GM12878 (cell line): ENCODE measurements around the gene NUDT10. TPM values are rescaled to one million over a fixed set of nuclear protein-coding genes. Genes with fewer than 3 reads are reported as not detected.

Experiments used
- ATAC-seq: fragments of 200-7000 bp; cut with Tn5 transposase; 3 replicates; pipeline ENCODE4 v1.9.1; 2020; ENCODE audit warnings: mild to moderate bottlenecking, moderate library complexity
- BruUV-seq: library from RNA; stranded (reverse); fragments of 400-500 nt; replicated peaks from 2 replicates; lab custom pipeline; 2021; lab: Mats Ljungman, UMichigan
- CTCF ChIA-PET: fragments of 300-600 bp; sonication (Branson Sonifier 250); formaldehyde crosslinking; extraction: SDS; loops from one replicate; lab custom pipeline; 2021; ENCODE audit warnings: inconsistent platforms; lab: Yijun Ruan, JAX
- POLR2A ChIA-PET: fragments of 350-600 bp; formaldehyde crosslinking; extraction: SDS; loops from one replicate; lab custom pipeline; 2021; ENCODE audit warnings: inconsistent platforms; lab: Charles Lee
- RAD21 ChIA-PET: fragments of 300-600 bp; sonication (Branson Sonifier 250); formaldehyde crosslinking; loops from one replicate; lab custom pipeline; 2023; ENCODE audit warnings: antibody characterized with exemption; ENCODE audit not compliant: unreplicated experiment; lab: Charles Lee
- SMC1A ChIA-PET: fragments of 300-600 bp; sonication (Branson Sonifier 250); formaldehyde crosslinking; loops from one replicate; lab custom pipeline; 2023; ENCODE audit not compliant: unreplicated experiment, uncharacterized antibody; lab: Charles Lee
- DNase-seq: peaks from one replicate; pipeline ENCODE4 v3.0.0-alpha.2; 2011; ENCODE audit warnings: low read depth, low spot score
- FAIRE-seq: peaks from 3 replicates; lab custom pipeline; 2011; peaks lifted over from hg19 to GRCh38; lab: Jason Lieb, UNC
- H2AFZ ChIP-seq: 2 replicates; pipeline ENCODE4 v1.6.0; 2011; ENCODE audit warnings: low read depth, low read length, control low read depth; ENCODE audit not compliant: control insufficient read depth
- H3K27ac ChIP-seq: 2 replicates; pipeline ENCODE4 v1.5.1; 2011; ENCODE audit warnings: control low read depth; ENCODE audit not compliant: control insufficient read depth, insufficient read depth
- H3K27me3 ChIP-seq, 2 experiments: replicated peaks in 1 of 2; 2 replicates each; pipeline versions ENCODE4 v1.6.0 to v1.6.1; 2011; ENCODE audit warnings: low read length in 1 of 2; ENCODE audit not compliant: control insufficient read depth in 2 of 2, insufficient read depth in 2 of 2
- H3K36me3 ChIP-seq, 2 experiments: 2 replicates each; pipeline ENCODE4 v1.5.1; 2011; ENCODE audit warnings: low read length in 1 of 2; ENCODE audit not compliant: control insufficient read depth in 2 of 2, insufficient read depth in 2 of 2
- H3K4me1 ChIP-seq: 2 replicates; pipeline ENCODE4 v1.6.1; 2011; ENCODE audit warnings: mild to moderate bottlenecking, low read length, moderate library complexity, mixed read lengths; ENCODE audit not compliant: control insufficient read depth, insufficient read depth
- H3K4me2 ChIP-seq: 2 replicates; pipeline ENCODE4 v1.6.0; 2011; ENCODE audit warnings: control low read depth; ENCODE audit not compliant: control insufficient read depth, insufficient read depth
- H3K4me3 ChIP-seq: fragments of 200-600 bp; sonication (generic); 2 replicates; pipeline ENCODE4 v1.5.1; 2016
- H3K79me2 ChIP-seq: 2 replicates; pipeline ENCODE4 v1.6.0; 2011; ENCODE audit warnings: low read length; ENCODE audit not compliant: control insufficient read depth, insufficient read depth
- H3K9ac ChIP-seq: 2 replicates; pipeline ENCODE4 v1.8.0; 2011; ENCODE audit warnings: low read length, control low read depth, mixed read lengths; ENCODE audit not compliant: control insufficient read depth, insufficient read depth
- H3K9me3 ChIP-seq: replicated peaks from 3 replicates; pipeline ENCODE4 v1.5.1; 2011; ENCODE audit warnings: mild to moderate bottlenecking, low read length; ENCODE audit not compliant: control insufficient read depth, insufficient read depth
- H4K20me1 ChIP-seq: 2 replicates; pipeline ENCODE4 v1.6.0; 2011; ENCODE audit not compliant: control insufficient read depth, insufficient read depth
- CBFB ChIP-seq: IDR thresholded peaks from 2 replicates; pipeline ENCODE4 v1.6.1; 2016; ENCODE audit warnings: antibody characterized with exemption, low read depth
- NR2C1 ChIP-seq: fragments of 450-650 bp; IDR thresholded peaks from 2 replicates; pipeline ENCODE4 v1.6.1; 2017; ENCODE audit warnings: antibody characterized with exemption, mild to moderate bottlenecking, moderate library complexity
- NR2C2 ChIP-seq: IDR thresholded peaks from 2 replicates; pipeline ENCODE4 v1.6.1; 2011; ENCODE audit warnings: borderline replicate concordance, low read depth; ENCODE audit not compliant: control insufficient read depth, insufficient read length
- POLR2A ChIP-seq: IDR thresholded peaks from 2 replicates; pipeline ENCODE4 v1.6.1; 2011; ENCODE audit warnings: low read depth, mild to moderate bottlenecking, low read length
- SIN3A ChIP-seq: IDR thresholded peaks from 2 replicates; pipeline ENCODE4 v1.6.1; 2012; ENCODE audit warnings: low read depth, low read length, improper control_type of control experiment
- YBX1 ChIP-seq: fragments of 450-650 bp; IDR thresholded peaks from 2 replicates; pipeline ENCODE4 v1.6.1; 2016; ENCODE audit warnings: antibody characterized with exemption
- ZNF24 ChIP-seq: fragments of 450-650 bp; IDR thresholded peaks from 2 replicates; pipeline ENCODE4 v1.6.1; 2017; ENCODE audit warnings: antibody characterized with exemption, mild to moderate bottlenecking
- WGBS: methylation state at CpG from one replicate; pipeline ENCODE4 v1.1.6; 2016; ENCODE audit warnings: low lambda C conversion rate; ENCODE audit not compliant: insufficient replicate concordance, insufficient coverage; ENCODE audit errors: missing lambda C conversion rate; 5-methylcytosine and 5-hydroxymethylcytosine counted together
- in situ Hi-C: fragments of 300-500 bp; cut with MboI; formaldehyde crosslinking; loops from 9 replicates; pipeline ENCODE4 v1.14.3; 2018; ENCODE audit warnings: mixed read lengths
- intact Hi-C: fragments of 100-400 bp; cut with micrococcal nuclease; formaldehyde crosslinking; loops from one replicate; pipeline ENCODE4 v1.14.2; 2022; ENCODE audit not compliant: unreplicated experiment
- polyA plus RNA-seq, 11 experiments: library from polyadenylated mRNA; depleted of rRNA in 4 of 11; unstranded in 6 of 11; stranded (reverse) in 5 of 11; fragments of >200 nt; fragmentation: Nextera tagmentation in 4 of 11; fragmentation: Illumina TruSeq in 1 of 11; extraction: Ambion mirVana in 4 of 11; extraction: Trizol in 1 of 11; gene quantifications; 1 replicate in 1 of 11; 2 replicates in 10 of 11; pipeline versions ENCODE4 v1.2.1 to v1.2.3, GENCODE V29; 2011 to 2016; ENCODE audit warnings: inconsistent platforms in 2 of 11, missing spikeins in 2 of 11, low read depth in 1 of 11
- total RNA-seq, 4 experiments: library from RNA; depleted of rRNA in 3 of 4; stranded (reverse); fragments of >200 nt in 3 of 4; fragmentation: Illumina TruSeq in 1 of 4; extraction: Trizol in 1 of 4; gene quantifications; 2 replicates each; pipeline versions ENCODE4 v1.2.1 to v1.2.3, GENCODE V29; 2013 to 2021
- TF ChIP-seq, protein P1 (sequence below): fragments of 450-650 bp; conservative IDR thresholded peaks from 2 replicates; pipeline ENCODE4 v1.6.1; 2017; ENCODE audit warnings: mild to moderate bottlenecking, moderate library complexity
- TF ChIP-seq, protein P2 (sequence below): IDR thresholded peaks from 2 replicates; pipeline ENCODE4 v1.6.1; 2011; ENCODE audit warnings: mild to moderate bottlenecking, low read depth, low read length, moderate library complexity; ENCODE audit not compliant: insufficient replicate concordance
- TF ChIP-seq, protein P3 (sequence below): fragments of 450-650 bp; IDR thresholded peaks from 2 replicates; pipeline ENCODE4 v1.6.1; 2016; ENCODE audit warnings: mild to moderate bottlenecking
- TF ChIP-seq, protein P4 (sequence below): fragments of 450-650 bp; IDR thresholded peaks from 2 replicates; pipeline ENCODE4 v1.6.1; 2017; ENCODE audit warnings: borderline replicate concordance
- TF ChIP-seq, protein P5 (sequence below): fragments of 450-650 bp; formaldehyde crosslinking; IDR thresholded peaks from 2 replicates; pipeline ENCODE4 v1.4.0; 2020; ENCODE audit warnings: mild to moderate bottlenecking, moderate library complexity

NUDT10 gene
- total and polyA plus RNA-seq, 10 of the 15 experiments (the other 5 are each of a cell fraction or from before 2014, with no cell fraction given): 0.03 TPM; not detected in 9

DNA sequence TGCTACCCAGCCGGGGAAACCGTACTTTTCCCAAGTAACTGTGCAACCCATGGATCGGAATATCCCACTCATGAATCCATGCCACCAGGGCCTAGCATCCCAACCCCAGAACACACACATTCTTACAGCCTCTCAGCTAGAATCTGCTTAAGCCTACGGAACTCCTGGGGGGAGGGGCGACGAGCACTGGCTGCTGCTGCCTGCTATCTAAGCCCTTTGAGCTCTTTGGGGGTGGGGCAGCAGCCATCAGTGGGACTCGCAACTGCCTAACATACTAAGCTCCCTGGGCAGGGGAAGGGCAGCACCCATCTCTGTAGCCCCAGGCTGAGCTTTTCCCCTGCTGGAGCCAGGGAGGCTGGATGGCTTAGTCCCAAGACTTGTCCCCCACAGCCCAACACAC is 28.6 kb downstream of the NUDT10 start:
- no peaks in the 10 kb centered on the region for H3K4me1 ChIP-seq
- no peaks in the 10 kb centered on the region for H3K36me3 ChIP-seq
- TF ChIP-seq, protein P1, sequence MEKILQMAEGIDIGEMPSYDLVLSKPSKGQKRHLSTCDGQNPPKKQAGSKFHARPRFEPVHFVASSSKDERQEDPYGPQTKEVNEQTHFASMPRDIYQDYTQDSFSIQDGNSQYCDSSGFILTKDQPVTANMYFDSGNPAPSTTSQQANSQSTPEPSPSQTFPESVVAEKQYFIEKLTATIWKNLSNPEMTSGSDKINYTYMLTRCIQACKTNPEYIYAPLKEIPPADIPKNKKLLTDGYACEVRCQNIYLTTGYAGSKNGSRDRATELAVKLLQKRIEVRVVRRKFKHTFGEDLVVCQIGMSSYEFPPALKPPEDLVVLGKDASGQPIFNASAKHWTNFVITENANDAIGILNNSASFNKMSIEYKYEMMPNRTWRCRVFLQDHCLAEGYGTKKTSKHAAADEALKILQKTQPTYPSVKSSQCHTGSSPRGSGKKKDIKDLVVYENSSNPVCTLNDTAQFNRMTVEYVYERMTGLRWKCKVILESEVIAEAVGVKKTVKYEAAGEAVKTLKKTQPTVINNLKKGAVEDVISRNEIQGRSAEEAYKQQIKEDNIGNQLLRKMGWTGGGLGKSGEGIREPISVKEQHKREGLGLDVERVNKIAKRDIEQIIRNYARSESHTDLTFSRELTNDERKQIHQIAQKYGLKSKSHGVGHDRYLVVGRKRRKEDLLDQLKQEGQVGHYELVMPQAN: no peak
- TF ChIP-seq, protein P2, sequence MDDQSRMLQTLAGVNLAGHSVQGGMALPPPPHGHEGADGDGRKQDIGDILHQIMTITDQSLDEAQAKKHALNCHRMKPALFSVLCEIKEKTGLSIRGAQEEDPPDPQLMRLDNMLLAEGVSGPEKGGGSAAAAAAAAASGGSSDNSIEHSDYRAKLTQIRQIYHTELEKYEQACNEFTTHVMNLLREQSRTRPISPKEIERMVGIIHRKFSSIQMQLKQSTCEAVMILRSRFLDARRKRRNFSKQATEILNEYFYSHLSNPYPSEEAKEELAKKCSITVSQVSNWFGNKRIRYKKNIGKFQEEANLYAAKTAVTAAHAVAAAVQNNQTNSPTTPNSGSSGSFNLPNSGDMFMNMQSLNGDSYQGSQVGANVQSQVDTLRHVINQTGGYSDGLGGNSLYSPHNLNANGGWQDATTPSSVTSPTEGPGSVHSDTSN: no peak
- TF ChIP-seq SIN3A (no peak), ZNF24 (no peak), NR2C2 (no peak), YBX1 (no peak), POLR2A (no peak), CBFB (no peak), NR2C1 (no peak)
- TF ChIP-seq, protein P3, sequence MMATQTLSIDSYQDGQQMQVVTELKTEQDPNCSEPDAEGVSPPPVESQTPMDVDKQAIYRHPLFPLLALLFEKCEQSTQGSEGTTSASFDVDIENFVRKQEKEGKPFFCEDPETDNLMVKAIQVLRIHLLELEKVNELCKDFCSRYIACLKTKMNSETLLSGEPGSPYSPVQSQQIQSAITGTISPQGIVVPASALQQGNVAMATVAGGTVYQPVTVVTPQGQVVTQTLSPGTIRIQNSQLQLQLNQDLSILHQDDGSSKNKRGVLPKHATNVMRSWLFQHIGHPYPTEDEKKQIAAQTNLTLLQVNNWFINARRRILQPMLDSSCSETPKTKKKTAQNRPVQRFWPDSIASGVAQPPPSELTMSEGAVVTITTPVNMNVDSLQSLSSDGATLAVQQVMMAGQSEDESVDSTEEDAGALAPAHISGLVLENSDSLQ: no peak
- TF ChIP-seq, protein P4, sequence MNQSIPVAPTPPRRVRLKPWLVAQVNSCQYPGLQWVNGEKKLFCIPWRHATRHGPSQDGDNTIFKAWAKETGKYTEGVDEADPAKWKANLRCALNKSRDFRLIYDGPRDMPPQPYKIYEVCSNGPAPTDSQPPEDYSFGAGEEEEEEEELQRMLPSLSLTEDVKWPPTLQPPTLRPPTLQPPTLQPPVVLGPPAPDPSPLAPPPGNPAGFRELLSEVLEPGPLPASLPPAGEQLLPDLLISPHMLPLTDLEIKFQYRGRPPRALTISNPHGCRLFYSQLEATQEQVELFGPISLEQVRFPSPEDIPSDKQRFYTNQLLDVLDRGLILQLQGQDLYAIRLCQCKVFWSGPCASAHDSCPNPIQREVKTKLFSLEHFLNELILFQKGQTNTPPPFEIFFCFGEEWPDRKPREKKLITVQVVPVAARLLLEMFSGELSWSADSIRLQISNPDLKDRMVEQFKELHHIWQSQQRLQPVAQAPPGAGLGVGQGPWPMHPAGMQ: no peak
- TF ChIP-seq, protein P5, sequence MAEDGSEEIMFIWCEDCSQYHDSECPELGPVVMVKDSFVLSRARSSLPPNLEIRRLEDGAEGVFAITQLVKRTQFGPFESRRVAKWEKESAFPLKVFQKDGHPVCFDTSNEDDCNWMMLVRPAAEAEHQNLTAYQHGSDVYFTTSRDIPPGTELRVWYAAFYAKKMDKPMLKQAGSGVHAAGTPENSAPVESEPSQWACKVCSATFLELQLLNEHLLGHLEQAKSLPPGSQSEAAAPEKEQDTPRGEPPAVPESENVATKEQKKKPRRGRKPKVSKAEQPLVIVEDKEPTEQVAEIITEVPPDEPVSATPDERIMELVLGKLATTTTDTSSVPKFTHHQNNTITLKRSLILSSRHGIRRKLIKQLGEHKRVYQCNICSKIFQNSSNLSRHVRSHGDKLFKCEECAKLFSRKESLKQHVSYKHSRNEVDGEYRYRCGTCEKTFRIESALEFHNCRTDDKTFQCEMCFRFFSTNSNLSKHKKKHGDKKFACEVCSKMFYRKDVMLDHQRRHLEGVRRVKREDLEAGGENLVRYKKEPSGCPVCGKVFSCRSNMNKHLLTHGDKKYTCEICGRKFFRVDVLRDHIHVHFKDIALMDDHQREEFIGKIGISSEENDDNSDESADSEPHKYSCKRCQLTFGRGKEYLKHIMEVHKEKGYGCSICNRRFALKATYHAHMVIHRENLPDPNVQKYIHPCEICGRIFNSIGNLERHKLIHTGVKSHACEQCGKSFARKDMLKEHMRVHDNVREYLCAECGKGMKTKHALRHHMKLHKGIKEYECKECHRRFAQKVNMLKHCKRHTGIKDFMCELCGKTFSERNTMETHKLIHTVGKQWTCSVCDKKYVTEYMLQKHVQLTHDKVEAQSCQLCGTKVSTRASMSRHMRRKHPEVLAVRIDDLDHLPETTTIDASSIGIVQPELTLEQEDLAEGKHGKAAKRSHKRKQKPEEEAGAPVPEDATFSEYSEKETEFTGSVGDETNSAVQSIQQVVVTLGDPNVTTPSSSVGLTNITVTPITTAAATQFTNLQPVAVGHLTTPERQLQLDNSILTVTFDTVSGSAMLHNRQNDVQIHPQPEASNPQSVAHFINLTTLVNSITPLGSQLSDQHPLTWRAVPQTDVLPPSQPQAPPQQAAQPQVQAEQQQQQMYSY: no peak
- in situ Hi-C loops (no loop called here), intact Hi-C loops (no loop called here)
- H3K79me2 ChIP-seq: no peaks in the 10 kb centered on the region
- no peaks in the 10 kb centered on the region for H4K20me1 ChIP-seq
- WGBS: 60% methylated on average over 5 of the region's 7 CpGs
- FAIRE-seq: no peak
- SMC1A ChIA-PET: no interaction called here
- H3K9ac ChIP-seq: no peak overlapping the region
- H3K4me3 ChIP-seq: no peak overlapping the region
- no peak for DNase-seq
- no peak for ATAC-seq
- no peaks in the 10 kb centered on the region for H3K27me3 ChIP-seq
- no peak overlapping the region for H2AFZ ChIP-seq
- no peak overlapping the region for H3K27ac ChIP-seq
- CTCF ChIA-PET: no interaction called here
- no peak overlapping the region for H3K4me2 ChIP-seq
- no peaks in the 10 kb centered on the region for H3K9me3 ChIP-seq
- RAD21 ChIA-PET: no interaction called here
- no TSS peak for BruUV-seq
- POLR2A ChIA-PET: no interaction called here
